Inferior parietal cortex (tissue), 1 donor: Measurements from ENCODE around the gene PCDHB14.
"Not testable (repeated sequence)": the region's sequence is repeated elsewhere in the genome, so short reads cannot be mapped to it uniquely, and the experiment has no call there.

Experiments
- DNase-seq: peaks from one replicate; pipeline ENCODE4 v3.0.0-alpha.2; 2016; ENCODE audit errors: extremely low spot score

PCDHB14 gene

GRCh38 chr5:141223112-141223783 is at the start of gene PCDHB14:
TSS of gene PCDHB14 (plus strand) at chr5:141223343. CDS start at chr5:141223506, 163 bp downstream.
- DNase-seq: peak; percentile 20

GRCh38 chr5:141174291-141175104 is 48.6 kb upstream of the PCDHB14 start:
- DNase-seq: not testable (repeated sequence)

GRCh38 chr5:141175933-141176332 is 47.2 kb upstream of the PCDHB14 start:
- no peak for DNase-seq

- DNase-seq: not testable (repeated sequence)
These were observed 45.5 kb upstream of the PCDHB14 start, which contains the start of gene PCDHB8 for GRCh38 chr5:141177577-141178191. TSS of gene PCDHB8 (plus strand) at chr5:141177790. CDS start at chr5:141178035, 245 bp downstream.

- DNase-seq: not testable (repeated sequence)
These were observed 43.8 kb upstream of the PCDHB14 start for GRCh38 chr5:141179371-141179770.

- not testable (repeated sequence) for DNase-seq
These were observed 43.3 kb upstream of the PCDHB14 start for GRCh38 chr5:141179876-141180275.

- DNase-seq: no peak
These were observed 42.8 kb upstream of the PCDHB14 start for GRCh38 chr5:141180313-141180712.

GRCh38 chr5:141182248-141182647 is 40.9 kb upstream of the PCDHB14 start, which contains the start of gene PCDHB16:
TSS of gene PCDHB16 (plus strand) at chr5:141182387. CDS start at chr5:141182560, 173 bp downstream.
- peak; percentile 39 for DNase-seq

GRCh38 chr5:141184117-141184855 is 38.9 kb upstream of the PCDHB14 start:
- DNase-seq: not testable (repeated sequence)

GRCh38 chr5:141186897-141187512 is 36.1 kb upstream of the PCDHB14 start, which contains the start of gene PCDHB9:
TSS of gene PCDHB9 (plus strand) at chr5:141187161. CDS start at chr5:141187319, 158 bp downstream.
- peak; percentile 25 for DNase-seq

- not testable (repeated sequence) for DNase-seq
These were observed 34.5 kb upstream of the PCDHB14 start for GRCh38 chr5:141188682-141189081.

- not testable (repeated sequence) for DNase-seq
These were observed 34.0 kb upstream of the PCDHB14 start for GRCh38 chr5:141189131-141189530.

- DNase-seq: peak; percentile 59
These were observed 30.9 kb upstream of the PCDHB14 start, which contains the start of gene PCDHB10 for GRCh38 chr5:141192110-141192725. TSS of gene PCDHB10 (plus strand) at chr5:141192353. CDS start at chr5:141192553, 200 bp downstream.

GRCh38 chr5:141194332-141194731 is 28.8 kb upstream of the PCDHB14 start:
- DNase-seq: not testable (repeated sequence)

GRCh38 chr5:141196363-141196762 is 26.8 kb upstream of the PCDHB14 start:
- DNase-seq: no peak

GRCh38 chr5:141199359-141200235 is 23.5 kb upstream of the PCDHB14 start, which contains the start of gene PCDHB11:
TSS of gene PCDHB11 (plus strand) at chr5:141199627. CDS start at chr5:141199775, 148 bp downstream.
- no peak for DNase-seq

GRCh38 chr5:141201126-141201525 is 22.0 kb upstream of the PCDHB14 start:
- not testable (repeated sequence) for DNase-seq

- DNase-seq: not testable (repeated sequence)
These were observed 21.5 kb upstream of the PCDHB14 start for GRCh38 chr5:141201646-141202045.

- peak; percentile 6 for DNase-seq
These were observed 14.7 kb upstream of the PCDHB14 start, which contains the start of gene PCDHB12 for GRCh38 chr5:141208478-141208877. TSS of gene PCDHB12 (plus strand) at chr5:141208719. CDS start at chr5:141208908, 189 bp downstream.
